T-helper 17 cell (primary cell): ENCODE measurements around the gene ANKRD40. TPM values are rescaled to one million over a fixed set of nuclear protein-coding genes. Genes with fewer than 3 reads are reported as not detected.
A peak's percentile ranks its signal among the peaks of the same experiment; 100 is the strongest.

ENCODE experiments used
- ATAC-seq: fragments of 150-1000 bp; cut with Tn5 transposase; 2 replicates; pipeline ENCODE4 v1.10.0; 2021; ENCODE audit warnings: mild to moderate bottlenecking, moderate library complexity
- DNase-seq, 3 donors: peaks; one replicate each; pipeline versions ENCODE4 v3.0.0 to v3.0.0-alpha.2; 2020 to 2021
- H3K9me3 ChIP-seq: one replicate; pipeline ENCODE4 v1.7.0; 2013; ENCODE audit warnings: low read length, mild to moderate bottlenecking; ENCODE audit not compliant: control insufficient read depth, poor library complexity, severe bottlenecking
- H3K27ac Mint-ChIP-seq: one replicate; pipeline ENCODE4 v1.8.0; 2022; ENCODE audit warnings: mild to moderate bottlenecking, moderate library complexity, mixed read lengths
- H3K27me3 Mint-ChIP-seq: one replicate; pipeline ENCODE4 v1.8.0; 2022; ENCODE audit warnings: mixed read lengths
- H3K36me3 Mint-ChIP-seq: one replicate; pipeline ENCODE4 v1.8.0; 2022; ENCODE audit warnings: low read depth, mixed read lengths
- H3K4me1 Mint-ChIP-seq: one replicate; pipeline ENCODE4 v1.8.0; 2022; ENCODE audit warnings: mild to moderate bottlenecking, mixed read lengths
- H3K4me3 Mint-ChIP-seq: one replicate; pipeline ENCODE4 v1.8.0; 2022; ENCODE audit warnings: mild to moderate bottlenecking, moderate library complexity, mixed read lengths
- total RNA-seq, 4 donors: library from RNA in 2 of 4; stranded (reverse) in 2 of 4; gene quantifications; one replicate each; pipeline ENCODE4 v1.2.3 and lab custom pipeline; 2022 to 2026

Gene ANKRD40
- total RNA-seq, 2 donors from 2014 or later, result 24.3 to 25.6 TPM

DNA sequence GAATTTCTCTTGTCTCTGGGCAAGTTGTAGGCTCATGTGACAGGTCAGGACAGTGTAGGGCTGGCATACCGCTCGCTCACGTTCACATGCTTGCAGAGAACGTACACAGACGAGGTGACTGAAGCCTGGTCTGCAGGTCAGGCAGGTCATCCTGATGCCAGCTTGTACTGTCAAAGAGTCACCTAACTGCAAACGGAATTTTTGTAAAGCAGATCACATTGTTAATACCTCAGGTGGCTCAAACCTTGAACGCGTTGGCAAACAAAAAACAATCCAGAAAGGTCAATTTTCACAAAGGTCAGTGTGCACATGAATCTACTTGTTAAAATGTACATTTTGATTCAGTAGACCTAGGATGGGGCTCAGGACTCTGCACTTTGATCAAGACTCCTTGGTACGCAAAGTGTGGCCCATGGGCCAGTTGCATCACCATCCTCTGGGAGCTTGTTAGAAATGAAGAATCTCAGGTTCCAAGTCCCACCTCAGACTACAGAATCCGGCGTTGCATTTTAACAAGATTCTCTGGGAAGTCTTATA lies 28.6 kb downstream of the ANKRD40 start:
- no peak for ATAC-seq
- H3K9me3 ChIP-seq, result no peaks in the 10 kb centered on the region
- DNase-seq, result no peak
- Mint-ChIP-seq H3K27ac (no peak overlapping the region), H3K4me1 (peaks cover 14% of the 10 kb centered on the region), H3K4me3 (no peak overlapping the region), H3K27me3 (peaks cover 54% of the 10 kb centered on the region), H3K36me3 (peaks cover 10% of the 10 kb centered on the region)

DNA sequence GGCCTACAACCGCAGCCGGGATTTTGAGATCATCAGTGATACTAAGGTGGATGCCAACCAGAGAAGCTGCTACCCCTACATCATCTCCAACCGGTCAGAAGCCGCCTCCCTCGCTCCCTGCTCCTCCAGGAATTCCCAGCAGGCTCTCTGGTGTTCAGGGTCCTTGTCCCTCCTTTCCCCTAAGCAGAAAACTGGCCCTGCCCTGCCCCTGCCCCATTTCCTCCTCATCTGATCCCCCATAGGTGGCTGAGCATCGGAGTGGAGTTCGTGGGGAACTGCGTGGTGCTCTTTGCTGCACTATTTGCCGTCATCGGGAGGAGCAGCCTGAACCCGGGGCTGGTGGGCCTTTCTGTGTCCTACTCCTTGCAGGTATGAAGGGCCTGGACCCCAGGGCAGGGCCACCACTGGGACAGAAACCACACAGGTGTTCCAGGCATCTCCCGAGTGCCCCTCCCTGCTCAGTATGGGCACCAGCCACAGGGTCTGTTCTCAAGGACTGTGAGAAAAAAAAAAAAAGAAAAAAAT lies 29.8 kb downstream of the ANKRD40 start:
- H3K4me3 Mint-ChIP-seq, result no peak overlapping the region
- ATAC-seq, result no peak
- H3K4me1 Mint-ChIP-seq, result peaks cover 14% of the 10 kb centered on the region
- no peaks in the 10 kb centered on the region for H3K9me3 ChIP-seq
- peaks cover 10% of the 10 kb centered on the region for H3K36me3 Mint-ChIP-seq
- no peak for DNase-seq
- H3K27me3 Mint-ChIP-seq, result peaks cover 54% of the 10 kb centered on the region
- no peak overlapping the region for H3K27ac Mint-ChIP-seq

DNA sequence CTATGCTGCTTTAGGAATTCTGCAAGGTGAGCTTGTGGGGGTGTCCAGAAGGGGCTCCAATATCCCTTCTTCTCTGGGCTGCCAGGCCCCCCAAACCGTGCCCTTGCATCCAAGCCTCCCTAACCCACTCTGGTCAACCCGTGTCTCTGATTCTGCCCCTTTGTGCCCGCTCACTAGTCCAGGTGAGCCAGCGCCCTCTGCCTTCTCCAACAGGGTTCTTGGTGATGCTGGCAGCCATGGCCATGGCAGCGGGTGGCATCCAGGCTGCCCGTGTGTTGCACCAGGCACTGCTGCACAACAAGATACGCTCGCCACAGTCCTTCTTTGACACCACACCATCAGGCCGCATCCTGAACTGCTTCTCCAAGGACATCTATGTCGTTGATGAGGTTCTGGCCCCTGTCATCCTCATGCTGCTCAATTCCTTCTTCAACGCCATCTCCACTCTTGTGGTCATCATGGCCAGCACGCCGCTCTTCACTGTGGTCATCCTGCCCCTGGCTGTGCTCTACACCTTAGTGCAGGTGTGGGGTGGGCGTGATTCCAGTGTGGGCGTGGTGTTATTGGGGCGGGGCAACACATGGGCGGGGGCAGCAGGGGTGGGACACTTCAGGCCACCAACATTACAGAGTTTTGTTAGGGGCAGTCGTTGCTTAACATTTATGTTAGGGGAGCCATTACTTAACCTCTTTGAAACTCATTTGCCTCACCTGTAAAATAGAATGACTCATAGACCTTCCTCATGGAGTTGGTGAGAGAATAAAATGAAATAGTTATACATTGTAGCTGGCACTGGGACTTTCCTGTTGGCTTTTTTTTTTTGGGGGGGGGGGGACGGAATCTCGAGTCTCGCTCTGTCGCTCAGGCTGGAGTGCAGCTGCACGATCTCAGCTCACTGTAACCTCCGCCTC lies 31.4 kb downstream of the ANKRD40 start:
- ATAC-seq (no peak), DNase-seq (no peak)
- peaks cover 40% of the 10 kb centered on the region for H3K27me3 Mint-ChIP-seq
- peaks cover 3% of the 10 kb centered on the region for H3K36me3 Mint-ChIP-seq
- H3K9me3 ChIP-seq, result no peaks in the 10 kb centered on the region
- no peak overlapping the region for H3K4me3 Mint-ChIP-seq
- H3K27ac Mint-ChIP-seq, result no peak overlapping the region
- peaks cover 3% of the 10 kb centered on the region for H3K4me1 Mint-ChIP-seq

DNA sequence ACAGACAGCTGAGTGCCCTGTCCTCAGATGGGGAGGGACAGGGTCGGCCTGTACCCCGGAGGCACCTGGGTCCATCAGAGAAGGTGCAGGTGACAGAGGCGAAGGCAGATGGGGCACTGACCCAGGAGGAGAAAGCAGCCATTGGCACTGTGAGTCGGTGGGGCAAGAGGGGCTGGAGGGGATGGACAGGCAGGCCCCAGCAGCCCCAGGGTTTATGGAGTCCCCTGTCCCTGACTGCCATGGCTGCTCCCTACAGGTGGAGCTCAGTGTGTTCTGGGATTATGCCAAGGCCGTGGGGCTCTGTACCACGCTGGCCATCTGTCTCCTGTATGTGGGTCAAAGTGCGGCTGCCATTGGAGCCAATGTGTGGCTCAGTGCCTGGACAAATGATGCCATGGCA lies 32.1 kb downstream of the ANKRD40 start:
- DNase-seq (no peak), ATAC-seq (no peak)
- Mint-ChIP-seq H3K27me3 (peaks cover 33% of the 10 kb centered on the region), H3K4me3 (no peak overlapping the region), H3K27ac (no peak overlapping the region), H3K4me1 (no peaks in the 10 kb centered on the region), H3K36me3 (no peaks in the 10 kb centered on the region)
- no peaks in the 10 kb centered on the region for H3K9me3 ChIP-seq

DNA sequence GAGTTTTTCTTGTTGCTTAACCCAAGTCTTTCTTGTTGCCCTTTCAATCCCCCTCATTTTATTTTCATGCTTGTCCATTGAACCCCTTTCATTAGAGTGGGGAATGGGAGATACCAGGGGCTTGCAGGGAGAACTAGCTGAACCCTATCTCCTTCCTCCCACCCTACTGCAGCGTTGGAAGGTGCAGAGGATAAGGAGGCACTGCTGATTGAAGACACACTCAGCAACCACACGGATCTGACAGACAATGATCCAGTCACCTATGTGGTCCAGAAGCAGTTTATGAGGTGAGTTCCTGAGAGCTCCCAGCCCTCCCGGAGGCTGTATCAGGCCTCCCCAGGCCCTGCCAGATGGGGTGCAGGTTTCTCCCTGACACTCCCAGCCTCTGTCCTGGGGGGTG lies 32.5 kb downstream of the ANKRD40 start:
- Mint-ChIP-seq H3K27ac (no peak overlapping the region), H3K36me3 (no peaks in the 10 kb centered on the region), H3K4me1 (no peaks in the 10 kb centered on the region), H3K4me3 (no peak overlapping the region), H3K27me3 (peaks cover 29% of the 10 kb centered on the region)
- H3K9me3 ChIP-seq, result no peaks in the 10 kb centered on the region
- ATAC-seq (no peak), DNase-seq (no peak)

DNA sequence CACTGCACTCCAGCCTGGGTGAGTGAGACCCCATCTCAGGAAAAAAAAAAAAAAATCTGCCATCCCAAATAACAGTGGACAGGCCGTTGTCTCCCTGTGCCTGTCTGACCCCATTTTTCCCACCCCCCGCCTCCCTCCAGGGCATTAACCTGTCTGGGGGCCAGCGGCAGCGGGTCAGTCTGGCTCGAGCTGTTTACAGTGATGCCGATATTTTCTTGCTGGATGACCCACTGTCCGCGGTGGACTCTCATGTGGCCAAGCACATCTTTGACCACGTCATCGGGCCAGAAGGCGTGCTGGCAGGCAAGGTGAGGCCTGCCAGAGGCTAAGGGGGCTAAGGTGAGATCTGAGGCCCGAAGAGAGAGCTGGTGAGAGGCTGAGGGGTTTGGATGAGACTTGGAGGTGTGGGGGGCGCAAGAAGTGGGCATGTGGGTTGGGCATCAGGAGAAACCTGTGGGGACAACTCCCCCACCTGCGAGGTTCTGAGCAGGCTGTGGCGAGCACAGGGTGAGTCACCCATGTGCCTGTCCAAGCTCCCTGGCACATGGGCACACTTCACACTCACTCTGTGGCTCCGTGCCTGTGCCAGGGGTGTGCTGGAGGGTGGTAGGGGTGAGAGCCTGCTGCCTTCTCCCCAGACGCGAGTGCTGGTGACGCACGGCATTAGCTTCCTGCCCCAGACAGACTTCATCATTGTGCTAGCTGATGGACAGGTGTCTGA lies 34.7 kb downstream of the ANKRD40 start:
- peaks cover 10% of the 10 kb centered on the region for H3K27me3 Mint-ChIP-seq
- no peak overlapping the region for H3K4me3 Mint-ChIP-seq
- no peaks in the 10 kb centered on the region for H3K36me3 Mint-ChIP-seq
- DNase-seq (no peak), ATAC-seq (no peak)
- peaks cover 5% of the 10 kb centered on the region for H3K4me1 Mint-ChIP-seq
- H3K27ac Mint-ChIP-seq, result no peak overlapping the region
- no peaks in the 10 kb centered on the region for H3K9me3 ChIP-seq

DNA sequence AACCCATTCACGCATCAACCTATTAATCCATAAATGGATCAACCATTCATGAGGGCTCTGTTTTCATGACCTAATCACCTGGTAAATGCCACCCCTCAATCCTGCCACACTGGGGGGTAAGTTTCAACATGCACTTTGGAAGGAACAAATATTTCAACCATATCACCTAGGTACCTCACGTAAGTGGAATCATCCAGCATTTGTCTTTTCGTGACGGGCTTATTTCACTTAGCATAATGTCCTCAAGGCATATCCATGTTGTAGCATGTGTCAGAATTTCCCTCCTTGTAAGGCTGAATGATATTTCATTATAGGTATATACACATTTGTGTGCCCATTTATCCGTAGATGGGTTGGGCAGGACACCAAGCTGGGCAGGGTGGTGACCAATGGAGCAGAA lies 35.6 kb downstream of the ANKRD40 start:
- H3K4me1 Mint-ChIP-seq, result peaks cover 11% of the 10 kb centered on the region
- H3K27ac Mint-ChIP-seq, result no peak overlapping the region
- DNase-seq (no peak), ATAC-seq (no peak)
- H3K4me3 Mint-ChIP-seq, result no peak overlapping the region
- H3K27me3 Mint-ChIP-seq, result peaks cover 2% of the 10 kb centered on the region
- H3K9me3 ChIP-seq, result no peaks in the 10 kb centered on the region
- H3K36me3 Mint-ChIP-seq, result no peaks in the 10 kb centered on the region

DNA sequence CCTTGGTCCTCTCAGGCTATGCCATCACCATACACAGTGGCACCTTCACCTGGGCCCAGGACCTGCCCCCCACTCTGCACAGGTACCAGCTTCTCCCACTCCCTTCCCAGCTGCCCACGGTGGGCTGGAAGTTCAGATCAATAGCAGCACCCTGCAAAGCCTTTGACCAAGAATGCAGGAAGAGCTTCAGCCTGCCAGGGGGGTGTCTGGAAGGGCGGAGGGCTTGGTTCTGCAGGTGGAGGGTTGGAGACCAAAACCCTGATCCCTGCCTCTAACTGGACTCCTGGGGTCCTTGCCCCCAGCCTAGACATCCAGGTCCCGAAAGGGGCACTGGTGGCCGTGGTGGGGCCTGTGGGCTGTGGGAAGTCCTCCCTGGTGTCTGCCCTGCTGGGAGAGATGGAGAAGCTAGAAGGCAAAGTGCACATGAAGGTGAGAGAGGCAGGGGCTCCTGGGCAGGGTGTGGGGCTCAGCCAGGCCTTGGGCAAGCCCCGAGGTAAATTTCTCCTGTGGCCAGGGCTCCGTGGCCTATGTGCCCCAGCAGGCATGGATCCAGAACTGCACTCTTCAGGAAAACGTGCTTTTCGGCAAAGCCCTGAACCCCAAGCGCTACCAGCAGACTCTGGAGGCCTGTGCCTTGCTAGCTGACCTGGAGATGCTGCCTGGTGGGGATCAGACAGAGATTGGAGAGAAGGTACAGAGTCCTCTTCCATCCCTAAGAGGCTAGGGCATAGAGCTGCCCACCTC lies 38.7 kb downstream of the ANKRD40 start:
- Mint-ChIP-seq H3K4me3 (no peak overlapping the region), H3K27me3 (no peaks in the 10 kb centered on the region), H3K4me1 (peaks cover 14% of the 10 kb centered on the region), H3K36me3 (no peaks in the 10 kb centered on the region), H3K27ac (peak overlapping the region; percentile 67)
- ATAC-seq (no peak), DNase-seq (no peak)
- no peaks in the 10 kb centered on the region for H3K9me3 ChIP-seq

DNA sequence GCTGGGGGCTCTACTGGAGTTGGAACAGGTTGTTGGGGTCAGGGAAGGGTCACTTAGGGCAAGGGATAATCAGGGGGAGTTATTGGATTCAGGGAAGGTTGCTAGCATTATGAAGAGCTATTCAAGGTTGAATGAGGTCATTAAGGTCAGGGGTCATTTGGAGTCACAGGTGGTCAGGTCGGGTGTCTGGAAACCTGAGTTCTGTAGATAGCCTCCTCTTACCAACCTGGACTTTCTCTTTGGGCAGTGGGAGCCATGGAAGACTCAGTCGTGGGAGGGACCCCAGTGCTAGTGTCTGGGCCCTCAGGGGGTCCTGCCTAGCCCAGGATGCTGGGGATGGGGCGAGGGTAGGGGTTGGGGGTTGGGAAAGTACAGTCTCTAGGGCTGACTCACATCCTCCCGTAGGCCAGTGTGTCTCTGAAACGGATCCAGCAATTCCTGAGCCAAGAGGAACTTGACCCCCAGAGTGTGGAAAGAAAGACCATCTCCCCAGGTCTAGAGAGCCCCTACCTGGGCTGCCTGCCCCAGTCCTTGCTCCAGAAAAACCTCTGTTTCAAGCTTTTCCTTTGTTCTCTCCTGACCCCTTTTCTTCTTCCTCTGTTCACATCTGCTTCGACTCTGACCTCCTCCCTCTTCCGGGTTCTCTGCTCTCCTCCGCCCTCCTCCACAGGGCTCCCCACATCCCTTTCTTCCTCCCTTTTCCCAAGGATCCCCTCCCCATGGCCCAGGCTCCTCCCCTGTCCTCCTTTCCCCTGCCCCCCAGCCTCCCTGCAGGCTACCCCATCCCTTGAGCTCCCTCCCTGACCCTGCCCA lies 39.5 kb downstream of the ANKRD40 start:
- H3K27me3 Mint-ChIP-seq, result no peaks in the 10 kb centered on the region
- H3K4me1 Mint-ChIP-seq, result peaks cover 17% of the 10 kb centered on the region
- peak overlapping the region; percentile 69 for H3K4me3 Mint-ChIP-seq
- no peak for ATAC-seq
- no peaks in the 10 kb centered on the region for H3K36me3 Mint-ChIP-seq
- peak overlapping the region; percentile 67 for H3K27ac Mint-ChIP-seq
- no peak for DNase-seq
- H3K9me3 ChIP-seq, result no peaks in the 10 kb centered on the region

DNA sequence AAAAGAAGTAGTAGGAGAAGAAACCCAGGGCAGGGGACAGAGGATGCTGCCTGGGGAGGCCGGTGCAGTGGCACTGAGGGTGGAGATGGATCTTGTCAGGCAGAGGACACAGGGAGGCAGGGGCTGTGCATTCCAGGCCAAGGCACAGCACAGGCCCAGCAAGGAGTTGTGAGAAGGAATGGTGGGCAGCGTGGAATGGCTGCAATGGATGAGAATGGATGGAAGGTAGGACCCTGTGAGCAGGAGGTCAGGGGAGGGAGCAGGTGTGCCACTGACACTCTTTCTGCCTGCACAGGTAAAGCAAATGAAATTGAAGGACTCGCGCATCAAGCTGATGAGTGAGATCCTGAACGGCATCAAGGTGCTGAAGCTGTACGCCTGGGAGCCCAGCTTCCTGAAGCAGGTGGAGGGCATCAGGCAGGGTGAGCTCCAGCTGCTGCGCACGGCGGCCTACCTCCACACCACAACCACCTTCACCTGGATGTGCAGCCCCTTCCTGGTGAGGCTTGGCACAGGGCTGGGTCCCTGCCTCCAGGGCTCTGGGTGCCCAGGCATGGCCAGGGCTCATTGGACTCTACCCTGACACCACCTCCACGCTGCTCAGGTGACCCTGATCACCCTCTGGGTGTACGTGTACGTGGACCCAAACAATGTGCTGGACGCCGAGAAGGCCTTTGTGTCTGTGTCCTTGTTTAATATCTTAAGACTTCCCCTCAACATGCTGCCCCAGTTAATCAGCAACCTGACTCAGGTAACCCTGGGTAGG lies 40.3 kb downstream of the ANKRD40 start:
- DNase-seq (no peak), ATAC-seq (no peak)
- Mint-ChIP-seq H3K4me3 (peak overlapping the region; percentile 69), H3K4me1 (peaks cover 20% of the 10 kb centered on the region), H3K36me3 (no peaks in the 10 kb centered on the region), H3K27ac (peak overlapping the region; percentile 67), H3K27me3 (no peaks in the 10 kb centered on the region)
- no peaks in the 10 kb centered on the region for H3K9me3 ChIP-seq

DNA sequence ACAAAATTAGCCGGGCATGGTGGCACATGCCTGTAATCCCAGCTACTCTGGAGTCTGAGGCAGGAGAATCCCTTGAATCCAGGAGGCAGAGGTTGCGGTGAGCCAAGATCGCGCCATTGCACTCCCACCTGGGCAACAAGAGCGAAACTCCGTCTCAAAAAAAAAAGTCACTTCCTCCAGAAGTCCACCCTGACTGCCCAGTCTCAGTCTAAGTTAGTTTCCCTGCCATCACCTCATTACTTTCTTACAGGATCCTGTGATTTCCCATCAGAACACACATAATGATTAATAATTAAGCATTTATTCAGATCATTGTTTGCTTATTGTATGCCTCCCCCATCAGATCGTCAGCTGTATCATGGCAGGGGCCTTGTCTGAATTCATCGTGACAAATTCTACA lies 41.4 kb downstream of the ANKRD40 start:
- Mint-ChIP-seq H3K36me3 (no peaks in the 10 kb centered on the region), H3K27me3 (no peaks in the 10 kb centered on the region), H3K4me1 (peaks cover 29% of the 10 kb centered on the region), H3K27ac (no peak overlapping the region), H3K4me3 (no peak overlapping the region)
- DNase-seq, result no peak
- H3K9me3 ChIP-seq, result no peaks in the 10 kb centered on the region
- ATAC-seq, result no peak

DNA sequence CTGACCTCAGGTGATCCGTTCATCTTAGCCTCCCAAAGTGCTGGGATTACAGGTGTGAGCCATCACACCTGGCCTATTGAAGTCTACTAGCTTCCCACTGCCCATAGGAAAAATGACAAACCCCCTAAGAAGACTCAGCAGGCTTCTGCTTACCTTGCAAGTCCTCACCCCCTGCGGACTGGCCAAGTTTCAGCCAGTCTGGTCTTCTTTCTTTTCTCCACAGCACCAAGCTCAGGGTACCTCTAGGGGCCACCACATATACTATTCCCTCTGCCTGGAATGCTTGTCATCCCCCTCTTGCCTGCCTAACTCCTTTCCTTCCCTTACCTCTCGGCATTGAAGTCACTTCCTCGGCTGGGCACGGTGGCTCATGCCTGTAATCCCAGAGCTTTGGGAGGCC lies 41.9 kb downstream of the ANKRD40 start:
- no peak overlapping the region for H3K27ac Mint-ChIP-seq
- no peak overlapping the region for H3K4me3 Mint-ChIP-seq
- H3K9me3 ChIP-seq, result no peaks in the 10 kb centered on the region
- ATAC-seq (no peak), DNase-seq (no peak)
- no peaks in the 10 kb centered on the region for H3K36me3 Mint-ChIP-seq
- H3K27me3 Mint-ChIP-seq, result no peaks in the 10 kb centered on the region
- H3K4me1 Mint-ChIP-seq, result peaks cover 34% of the 10 kb centered on the region
